Left lobe of liver (tissue), 2 donors: ENCODE results near the gene MTX3. TPM values are rescaled to one million over a fixed set of nuclear protein-coding genes. Genes with fewer than 3 reads are reported as not detected.

Source experiments
- ATAC-seq: fragments of 200-7000 bp; cut with Tn5 transposase; one replicate; pipeline ENCODE4 v1.9.1; 2020; ENCODE audit warnings: mild to moderate bottlenecking, moderate library complexity
- DNase-seq: peaks from one replicate; pipeline ENCODE4 v3.0.0-alpha.2; 2020; ENCODE audit warnings: low spot score
- total RNA-seq: library from RNA; stranded (reverse); gene quantifications from one replicate; pipeline ENCODE4 v1.2.1, GENCODE V29; 2021
- donor health status: DM: no; HTN: no; CAD: no; lungs with moderate emphysema.
- donor health status: DM: no; HTN: yes; CAD: no.

Gene MTX3
- total RNA-seq, 1 donor from 2014 or later = 5.2 TPM

- DNase-seq (no peak), ATAC-seq (no peak)
Observed at GRCh38 chr5:79984363-79984762, 6.7 kb downstream of the MTX3 start.

- ATAC-seq (no peak), DNase-seq (no peak)
Observed at GRCh38 chr5:79983618-79984017, 7.4 kb downstream of the MTX3 start.

- ATAC-seq (no peak), DNase-seq (no peak)
Observed at GRCh38 chr5:79982136-79982535, 8.9 kb downstream of the MTX3 start.

DNA sequence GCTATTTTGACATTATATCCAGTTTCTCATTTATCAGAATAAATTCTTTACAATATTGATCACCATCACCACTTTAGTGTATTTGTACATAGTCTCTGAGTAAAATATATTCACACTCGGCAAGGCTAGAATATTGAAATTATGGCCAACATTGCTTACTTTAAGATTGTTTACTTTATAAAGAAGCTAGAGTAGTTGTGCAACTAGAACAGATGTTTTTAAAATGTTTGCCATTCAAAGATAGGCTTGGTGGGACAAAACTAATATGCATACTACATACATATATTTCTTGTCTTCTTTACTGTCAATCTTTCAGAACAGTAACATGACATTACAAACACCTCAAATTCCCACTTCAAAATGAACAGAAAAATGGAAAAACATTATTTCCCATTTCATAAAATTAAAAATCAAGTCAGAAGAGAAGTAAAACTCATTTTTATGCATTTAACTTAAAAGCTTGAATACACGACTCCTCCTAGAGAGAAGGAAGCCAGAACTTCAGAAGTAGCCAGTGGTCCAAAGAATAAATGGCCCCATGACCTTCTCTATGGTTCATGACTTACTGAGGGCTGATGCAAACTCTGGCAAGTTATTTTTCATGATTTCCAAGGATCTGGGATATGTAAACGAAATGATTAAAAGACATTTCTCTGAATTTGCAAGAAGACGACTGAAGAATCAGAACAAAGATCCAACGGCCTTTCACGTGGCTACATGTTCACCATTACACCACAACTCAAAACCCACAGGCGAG, 14.1 kb downstream of the MTX3 start:
- ATAC-seq = no peak

GRCh38 chr5:79975422-79975821, 15.6 kb downstream of the MTX3 start:
- ATAC-seq = no peak

More for the DNA sequence above, 14.1 kb downstream of the MTX3 start:
- DNase-seq = no peak

DNA sequence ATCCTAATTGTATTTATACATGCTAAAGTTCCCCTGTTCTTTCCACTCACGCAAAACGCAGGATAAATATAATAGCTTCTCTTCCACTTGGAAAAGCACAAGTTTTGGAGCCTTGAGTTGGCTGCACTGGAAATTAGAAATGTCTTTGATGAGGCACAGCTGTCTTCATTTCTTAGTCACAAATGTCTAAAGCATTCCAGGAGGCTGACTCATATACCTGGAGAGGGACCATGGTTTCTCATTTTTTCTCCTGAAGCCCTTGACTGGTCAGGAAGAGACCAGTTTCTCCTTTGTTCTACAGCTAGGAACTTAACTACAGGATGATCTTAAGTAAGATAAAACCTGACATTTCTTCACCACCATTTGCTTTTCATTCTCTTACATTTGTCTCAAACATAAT, 16.2 kb downstream of the MTX3 start:
- DNase-seq = no peak
- ATAC-seq = no peak

More at GRCh38 chr5:79975422-79975821, 15.6 kb downstream of the MTX3 start:
- no peak for DNase-seq

- DNase-seq = no peak
- no peak for ATAC-seq
Observed at GRCh38 chr5:79973996-79974395, 17.1 kb downstream of the MTX3 start.

DNA sequence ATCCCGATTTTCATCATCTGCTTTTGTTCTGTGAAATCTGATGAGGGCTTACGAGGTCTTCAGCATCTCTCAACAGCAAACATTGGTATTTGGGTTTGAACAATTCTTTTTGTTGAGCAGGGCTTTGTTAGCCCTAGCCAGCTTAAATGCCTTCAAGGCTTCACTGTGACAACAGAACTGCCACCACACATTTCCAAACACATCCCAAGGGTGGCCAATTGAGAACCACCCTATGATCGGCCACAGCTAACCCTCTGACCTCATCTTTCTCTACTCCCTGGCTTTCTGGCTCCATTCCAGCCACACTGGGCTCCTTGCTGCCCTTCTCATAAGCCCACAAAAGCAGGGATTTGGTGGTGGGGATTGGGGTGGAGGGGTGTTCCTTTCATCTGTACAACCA, 17.6 kb downstream of the MTX3 start:
- no peak for DNase-seq

DNA sequence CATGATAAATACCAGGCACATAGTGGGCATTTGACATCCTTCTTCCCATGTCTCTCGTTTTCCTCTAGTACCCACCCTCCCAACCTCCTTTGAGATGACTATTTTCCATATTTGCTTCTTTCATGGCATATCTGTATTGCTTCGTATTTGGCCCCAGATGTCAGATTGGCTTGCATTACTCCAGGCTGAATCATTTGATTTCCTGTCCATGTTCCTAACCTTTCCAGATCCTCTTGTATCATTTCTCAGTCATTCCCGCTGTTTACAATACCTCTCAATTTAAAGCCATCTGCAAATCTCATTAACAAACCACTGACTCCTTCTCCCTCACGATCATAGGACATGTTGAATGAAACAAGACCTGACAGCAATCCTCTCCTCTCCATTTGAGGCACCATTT, 19.9 kb downstream of the MTX3 start:
- ATAC-seq = no peak
- no peak for DNase-seq

More for the DNA sequence above, 17.6 kb downstream of the MTX3 start:
- ATAC-seq = no peak

DNA sequence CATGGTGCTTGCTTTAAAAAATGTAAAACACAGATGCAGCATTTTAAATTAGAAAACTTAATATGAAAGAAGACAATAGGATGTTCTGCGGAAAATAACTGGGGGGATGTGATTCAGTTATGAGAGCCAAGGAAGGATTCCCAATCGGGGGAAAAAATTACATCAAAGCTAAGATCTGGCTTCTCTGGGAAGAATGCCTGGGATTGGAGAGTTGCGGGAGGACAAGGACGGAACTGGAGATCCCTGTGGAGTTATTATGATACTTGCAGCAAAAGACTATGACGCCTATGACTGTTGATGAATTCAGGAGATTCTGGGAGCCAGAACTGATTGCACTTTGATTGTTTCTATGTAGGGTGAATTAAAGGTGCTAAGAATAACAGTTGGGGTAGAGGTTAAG, 24.6 kb downstream of the MTX3 start:
- ATAC-seq (no peak), DNase-seq (no peak)

DNA sequence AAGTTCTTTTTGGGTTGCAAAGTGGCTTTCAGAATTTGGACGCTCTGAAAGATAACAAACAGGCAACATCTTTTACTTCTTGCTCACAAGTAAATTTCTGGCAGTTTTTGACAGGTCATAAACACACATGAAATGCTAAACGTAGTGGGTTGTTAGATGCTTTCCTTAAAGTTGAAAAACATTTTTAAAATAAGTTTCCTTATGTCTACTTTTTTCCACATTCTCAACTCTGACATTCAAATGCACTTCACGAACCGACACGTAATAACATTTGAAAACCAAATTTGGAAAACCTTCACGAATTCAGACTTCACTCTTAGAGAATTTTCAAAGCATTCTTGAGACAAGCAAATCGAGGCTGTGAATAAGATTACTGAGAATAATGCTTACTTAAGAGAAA, 26.9 kb downstream of the MTX3 start:
- DNase-seq = no peak
- ATAC-seq = no peak

DNA sequence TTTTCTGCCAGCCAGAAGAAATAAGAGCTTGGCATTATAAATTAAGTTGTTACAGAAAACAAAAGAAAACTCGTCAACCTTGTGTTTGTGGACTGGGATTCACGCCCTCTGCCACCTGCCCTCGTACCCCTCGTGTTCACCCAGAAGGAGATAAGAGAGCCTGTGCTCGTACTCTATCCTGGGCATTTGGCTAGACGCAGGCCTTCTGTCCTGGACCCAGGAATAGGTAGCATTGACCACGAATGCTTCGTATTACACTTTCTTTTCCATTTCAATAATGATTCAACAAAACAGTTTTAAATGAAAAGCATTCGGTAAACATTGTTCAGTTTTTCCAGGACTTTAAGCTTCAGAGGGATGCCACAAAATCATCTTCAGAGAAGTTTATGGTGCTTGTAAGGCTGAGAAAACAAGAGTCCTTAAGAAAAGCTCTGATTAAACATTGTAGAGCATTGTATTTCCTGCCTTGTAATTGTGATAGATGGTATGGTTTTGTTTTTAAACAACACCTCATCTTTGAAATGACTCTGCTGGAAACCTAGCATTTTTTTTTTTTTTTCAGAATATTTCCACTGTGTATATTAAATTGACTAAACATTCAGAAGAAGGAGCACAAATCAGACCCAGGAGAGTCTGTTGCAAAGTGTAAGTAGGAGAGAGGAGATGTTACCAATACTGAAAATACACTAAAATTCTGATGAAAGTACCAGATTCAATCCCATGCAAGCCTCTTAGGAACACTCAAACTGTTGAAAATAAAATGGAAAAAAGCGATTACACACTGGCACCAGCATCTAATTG, 27.6 kb downstream of the MTX3 start:
- no peak for ATAC-seq
- no peak for DNase-seq

DNA sequence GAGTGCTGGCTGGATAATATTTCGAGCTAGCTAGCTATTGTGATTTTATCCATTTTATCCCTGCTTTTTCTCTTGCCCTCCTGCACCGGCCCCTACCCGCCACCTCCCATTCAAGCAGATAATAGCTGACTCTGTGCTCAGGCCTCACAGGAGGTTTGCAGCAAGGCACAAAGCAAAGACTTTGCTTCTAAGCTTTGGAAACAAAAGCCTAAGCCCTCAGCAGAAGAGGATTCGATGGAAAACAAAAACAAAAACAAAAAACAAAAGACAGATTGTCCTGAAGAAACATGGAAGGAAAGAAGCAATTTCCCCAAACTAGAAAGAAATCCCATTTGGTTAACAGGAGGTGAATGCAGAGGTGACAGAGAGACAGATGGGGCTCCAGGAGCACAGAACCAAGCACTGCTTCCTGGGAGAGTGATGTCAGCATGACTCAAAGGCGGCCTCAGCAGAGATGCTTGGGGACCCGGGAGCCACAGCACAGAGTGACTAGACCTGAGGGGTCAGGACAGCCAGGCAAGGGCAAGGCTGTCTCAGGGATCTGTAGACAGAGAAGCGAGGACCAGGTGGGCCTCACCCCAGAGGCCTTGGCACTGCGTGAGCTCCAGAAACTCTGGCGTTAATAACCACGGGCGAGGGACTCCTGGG, 28.4 kb downstream of the MTX3 start:
- ATAC-seq (no peak), DNase-seq (no peak)

DNA sequence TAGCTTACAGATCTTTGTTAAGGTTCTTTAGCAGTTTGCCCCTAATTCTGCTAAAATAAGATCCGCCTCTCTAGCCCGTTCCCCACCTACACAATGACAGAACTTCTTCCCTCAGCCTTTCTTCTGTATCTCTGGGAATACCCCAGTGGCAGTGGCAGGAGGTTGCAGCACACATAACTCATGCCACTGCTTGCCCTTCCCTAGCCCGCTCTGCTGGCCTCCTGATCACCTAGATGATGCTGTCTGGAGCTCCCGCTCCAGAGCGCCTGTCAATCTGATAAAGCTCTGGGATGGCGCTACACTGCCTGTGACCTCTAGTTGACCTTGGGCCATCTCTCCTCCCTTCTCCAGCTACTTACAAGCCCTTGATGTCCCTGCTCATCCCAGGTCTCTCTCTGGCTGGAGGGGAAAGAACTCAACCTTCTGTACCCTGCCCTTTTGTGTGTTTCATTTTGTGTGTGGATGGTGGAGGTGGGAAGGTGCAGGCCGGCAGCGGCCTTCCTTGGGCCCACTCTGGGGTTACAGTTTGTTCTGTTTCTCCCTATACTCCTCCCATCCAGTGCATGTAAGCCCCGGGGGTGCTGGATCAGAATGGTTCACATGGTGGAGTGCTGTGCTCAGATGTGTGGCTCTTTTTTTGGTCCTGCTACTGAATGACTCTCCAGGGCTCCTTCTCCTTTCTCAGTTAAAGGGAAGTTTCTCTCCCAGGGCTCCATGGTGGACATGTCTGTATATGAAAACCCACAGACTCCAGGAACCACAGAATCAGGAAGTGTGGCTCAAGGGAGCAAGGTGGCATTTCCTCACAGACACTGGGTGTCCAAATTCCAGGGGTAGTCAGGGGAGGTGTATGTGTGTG, 29.1 kb downstream of the MTX3 start:
- ATAC-seq (no peak), DNase-seq (no peak)

- DNase-seq (no peak), ATAC-seq (no peak)
Observed at GRCh38 chr5:79959407-79959806, 31.7 kb downstream of the MTX3 start.

GRCh38 chr5:79955941-79956670, 35.0 kb downstream of the MTX3 start:
- DNase-seq = no peak
- no peak for ATAC-seq

GRCh38 chr5:79955356-79955895, 35.6 kb downstream of the MTX3 start:
- ATAC-seq (no peak), DNase-seq (no peak)

- ATAC-seq = no peak
- no peak for DNase-seq
Observed at GRCh38 chr5:79954620-79955019, 36.4 kb downstream of the MTX3 start.

- no peak for ATAC-seq
- no peak for DNase-seq
Observed at GRCh38 chr5:79947567-79947966, 43.5 kb downstream of the MTX3 start.

DNA sequence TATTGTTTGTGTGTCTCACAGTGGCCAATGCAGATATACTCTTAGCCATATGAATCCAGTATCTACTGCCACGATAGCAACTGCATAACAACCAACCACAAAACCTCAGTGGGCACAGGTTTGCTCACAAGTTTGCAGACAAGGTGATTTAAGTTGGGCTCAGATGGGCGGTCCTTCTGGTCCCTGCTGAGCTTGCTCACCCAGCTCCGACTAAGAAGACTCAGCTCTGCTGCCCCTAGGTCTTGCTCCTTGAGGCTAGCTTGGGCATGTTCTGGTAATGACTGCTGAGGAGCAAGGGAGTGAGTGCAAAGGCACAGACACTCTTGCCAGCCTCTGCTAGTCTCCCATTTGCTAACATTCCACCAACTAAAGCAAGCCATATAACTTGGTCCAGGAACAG, 52.6 kb downstream of the MTX3 start:
- DNase-seq = no peak
- no peak for ATAC-seq
